ENCODE data around the gene EFL1. TPM values are rescaled to one million over a fixed set of nuclear protein-coding genes. Genes with fewer than 3 reads are reported as not detected.

Gene EFL1
- total and polyA plus RNA-seq, 3 experiments from 2014 or later = 18.3 to 22.2 (median 22.1) TPM

- no peak for DNase-seq
Measured at GRCh38 chr15:82081914-82082762, 180.4 kb downstream of the EFL1 start.

GRCh38 chr15:82080774-82081173, 181.8 kb downstream of the EFL1 start:
- no peak overlapping the region for H3K27ac ChIP-seq (ENCODE audit: low read depth, low read length)
- no peaks in the 10 kb centered on the region for H3K36me3 Mint-ChIP-seq
- H3K9me3 Mint-ChIP-seq = no peaks in the 10 kb centered on the region
- H3K4me1 Mint-ChIP-seq = no peaks in the 10 kb centered on the region
- CTCF ChIA-PET = no interaction called here
- H3K27me3 ChIP-seq (ENCODE audit: insufficient read depth, low read length, poor library complexity, severe bottlenecking) = no peaks in the 10 kb centered on the region
- peaks cover 12 to 73% of the 10 kb centered on the region in 2 donors for H3K27me3 Mint-ChIP-seq
- no peak overlapping the region for H3K27ac Mint-ChIP-seq
- no peaks in the 10 kb centered on the region for H3K4me1 ChIP-seq (ENCODE audit: insufficient read depth, low read length)
- DNase-seq = no peak
- no peak overlapping the region for H3K4me3 ChIP-seq (ENCODE audit: low read length)
- POLR2A ChIA-PET = no interaction called here
- no peak overlapping the region for H3K4me3 Mint-ChIP-seq
- H3K9me3 ChIP-seq (ENCODE audit: low read length) = no peaks in the 10 kb centered on the region
- no peaks in the 10 kb centered on the region for H3K36me3 ChIP-seq (ENCODE audit: insufficient read depth, low read length)

More at GRCh38 chr15:82081914-82082762, 180.4 kb downstream of the EFL1 start:
- Mint-ChIP-seq H3K27ac (no peak overlapping the region), H3K4me3 (no peak overlapping the region), H3K4me1 (no peaks in the 10 kb centered on the region), H3K27me3 (peaks cover 17 to 68% of the 10 kb centered on the region in 2 donors), H3K9me3 (no peaks in the 10 kb centered on the region), H3K36me3 (no peaks in the 10 kb centered on the region)
- H3K4me3 ChIP-seq (ENCODE audit: low read length) = no peak overlapping the region
- no peaks in the 10 kb centered on the region for H3K9me3 ChIP-seq (ENCODE audit: low read length)
- H3K27ac ChIP-seq (ENCODE audit: low read depth, low read length) = no peak overlapping the region
- CTCF ChIA-PET = no interaction called here
- no peaks in the 10 kb centered on the region for H3K36me3 ChIP-seq (ENCODE audit: insufficient read depth, low read length)
- no peaks in the 10 kb centered on the region for H3K27me3 ChIP-seq (ENCODE audit: insufficient read depth, low read length, poor library complexity, severe bottlenecking)
- POLR2A ChIA-PET = no interaction called here
- H3K4me1 ChIP-seq (ENCODE audit: insufficient read depth, low read length) = no peaks in the 10 kb centered on the region

Other genes starting within 250 kb of the EFL1 start
- gene MEX3B, start 216.7 kb downstream of the EFL1 start, total RNA-seq = under 1 TPM; 0.60 to 0.61 TPM
- gene MEX3B, start 216.7 kb downstream of the EFL1 start, polyA plus RNA-seq = not detected
- gene SAXO2, start 84 bp upstream of the EFL1 start, total RNA-seq = 1 to 10 TPM in 1 of 2 experiments, under 1 TPM in 1; 0.97 to 1.6 TPM
- gene SAXO2, start 84 bp upstream of the EFL1 start, polyA plus RNA-seq = 1.9 TPM
- 1 to 10 TPM in 1 of 2 experiments, under 1 TPM in 1; 0.96 to 1.7 TPM for gene GOLGA6L10, start 86.7 kb upstream of the EFL1 start, total RNA-seq
- 0.16 TPM for gene GOLGA6L10, start 86.7 kb upstream of the EFL1 start, polyA plus RNA-seq
- 1 to 10 TPM; 1.6 to 1.7 TPM for gene GOLGA6L9, start 167.1 kb upstream of the EFL1 start, total RNA-seq
- gene GOLGA6L9, start 167.1 kb upstream of the EFL1 start, polyA plus RNA-seq = 0.43 TPM

Data from CD8-positive, alpha-beta memory T cell (primary cell).